Posterior cingulate gyrus (tissue), 11 donors: ENCODE measurements around the gene CUX1.
A peak's percentile ranks its signal among the peaks of the same experiment; 100 is the strongest.

Experiments
- DNase-seq, 10 donors: peaks; one replicate each; pipeline versions ENCODE4 v3.0.0 to v3.0.0-alpha.2; 2020 to 2021; ENCODE audit warnings: mixed read lengths in 3 of 10
- intact Hi-C: fragments of 100-400 bp; cut with DNase I; formaldehyde crosslinking; loops from one replicate; pipeline ENCODE4 v1.15.1; 2023

CUX1 gene

GRCh38 chr7:102054158-102054557, 236.7 kb downstream of the CUX1 start:
- intact Hi-C loops, result no loop called here
- DNase-seq, result no peak

- no peak for DNase-seq
- intact Hi-C loops, result no loop called here
These were observed 238.0 kb downstream of the CUX1 start for GRCh38 chr7:102055181-102055976.

- intact Hi-C loops, result no loop called here
- no peak for DNase-seq
These were observed 242.1 kb downstream of the CUX1 start for GRCh38 chr7:102059524-102059923.

GRCh38 chr7:102061354-102061945, 244.0 kb downstream of the CUX1 start:
- intact Hi-C loops, result no loop called here
- no peak for DNase-seq

GRCh38 chr7:102061981-102062390, 244.6 kb downstream of the CUX1 start:
- intact Hi-C loops, result no loop called here
- DNase-seq, result no peak

GRCh38 chr7:102063690-102064180, 246.3 kb downstream of the CUX1 start:
- intact Hi-C loops, result no loop called here
- peak in 1 of 10 donors; percentile 67 for DNase-seq

- intact Hi-C loops, result no loop called here
These were observed 247.1 kb downstream of the CUX1 start for GRCh38 chr7:102064361-102065025.

GRCh38 chr7:102065226-102065625, 247.8 kb downstream of the CUX1 start:
- intact Hi-C loops, result no loop called here
- DNase-seq, result no peak

More at GRCh38 chr7:102064361-102065025, 247.1 kb downstream of the CUX1 start:
- peak in 1 of 10 donors; percentile 78 for DNase-seq

- no peak for DNase-seq
- intact Hi-C loops, result no loop called here
These were observed 249.1 kb downstream of the CUX1 start for GRCh38 chr7:102066476-102066875.

- intact Hi-C loops, result no loop called here
- DNase-seq, result no peak
These were observed 251.4 kb downstream of the CUX1 start for GRCh38 chr7:102068846-102069245.

GRCh38 chr7:102069931-102070629, 252.7 kb downstream of the CUX1 start:
- DNase-seq, result no peak
- intact Hi-C loops, result no loop called here

GRCh38 chr7:102072003-102072402, 254.6 kb downstream of the CUX1 start:
- no peak for DNase-seq
- intact Hi-C loops, result no loop called here

- DNase-seq, result no peak
- intact Hi-C loops, result no loop called here
These were observed 255.3 kb downstream of the CUX1 start for GRCh38 chr7:102072636-102073209.

GRCh38 chr7:102073931-102074880, 256.8 kb downstream of the CUX1 start:
- no peak for DNase-seq
- intact Hi-C loops, result no loop called here

- DNase-seq, result no peak
- intact Hi-C loops, result no loop called here
These were observed 257.7 kb downstream of the CUX1 start for GRCh38 chr7:102075126-102075525.

- no peak for DNase-seq
- intact Hi-C loops, result no loop called here
These were observed 258.2 kb downstream of the CUX1 start for GRCh38 chr7:102075553-102076135.

GRCh38 chr7:102077081-102077480, 259.7 kb downstream of the CUX1 start:
- DNase-seq, result no peak
- intact Hi-C loops, result no loop called here

GRCh38 chr7:102079140-102080018, 262.0 kb downstream of the CUX1 start:
- intact Hi-C loops, result no loop called here
- DNase-seq, result no peak
